ENCODE results near the gene NOXO1. TPM values are rescaled to one million over a fixed set of nuclear protein-coding genes. Genes with fewer than 3 reads are reported as not detected.
A peak's percentile ranks its signal among the peaks of the same experiment; 100 is the strongest.
"Not testable (repeated sequence)": the region's sequence is repeated elsewhere in the genome, so short reads cannot be mapped to it uniquely, and the experiment has no call there.

Gene NOXO1
- total RNA-seq, 1 donor from 2014 or later: 1.6 TPM

GRCh38 chr16:1942810-1943726, 38.2 kb downstream of the NOXO1 start, which contains the start of gene MSRB1:
MSRB1 (minus strand) TSS chr16:1943199; CDS start chr16:1943156, 43 bp downstream.
- Histone ChIP-seq H3K27me3 (ENCODE audit: control insufficient read depth, insufficient read depth, low read length) (no peaks in the 10 kb centered on the region), H3K4me3 (ENCODE audit: low read depth, low read length) (peak within 1 kb of the TSS; percentile 67), H3K36me3 (ENCODE audit: control insufficient read depth, insufficient read depth, low read length) (peaks cover 14% of the 10 kb centered on the region)
- DNase-seq (ENCODE audit: low read depth) (peak; percentile 89), FAIRE-seq (no peak)
- TF ChIP-seq CTCF (IDR thresholded peaks at IDR 0.05; ENCODE audit: insufficient read depth, low read length, severe bottlenecking): no peak

GRCh38 chr16:1942047-1942809, 39.0 kb downstream of the NOXO1 start:
- no peak for FAIRE-seq
- TF ChIP-seq CTCF (IDR thresholded peaks at IDR 0.05; ENCODE audit: insufficient read depth, low read length, severe bottlenecking): no peak
- Histone ChIP-seq H3K36me3 (ENCODE audit: control insufficient read depth, insufficient read depth, low read length) (peaks cover 14% of the 10 kb centered on the region), H3K4me3 (ENCODE audit: low read depth, low read length) (peak overlapping the region; percentile 67), H3K27me3 (ENCODE audit: control insufficient read depth, insufficient read depth, low read length) (no peaks in the 10 kb centered on the region)
- peak; percentile 62 for DNase-seq (ENCODE audit: low read depth)

GRCh38 chr16:1941162-1942046, 39.9 kb downstream of the NOXO1 start:
- Histone ChIP-seq H3K36me3 (ENCODE audit: control insufficient read depth, insufficient read depth, low read length) (peaks cover 14% of the 10 kb centered on the region), H3K27me3 (ENCODE audit: control insufficient read depth, insufficient read depth, low read length) (no peaks in the 10 kb centered on the region), H3K4me3 (ENCODE audit: low read depth, low read length) (no peak overlapping the region)
- no peak for FAIRE-seq
- no peak for DNase-seq (ENCODE audit: low read depth)
- no peak for TF ChIP-seq CTCF (IDR thresholded peaks at IDR 0.05; ENCODE audit: insufficient read depth, low read length, severe bottlenecking)

GRCh38 chr16:1940273-1941161, 40.8 kb downstream of the NOXO1 start:
- FAIRE-seq (no peak), DNase-seq (ENCODE audit: low read depth) (no peak)
- H3K36me3 ChIP-seq (ENCODE audit: control insufficient read depth, insufficient read depth, low read length): peaks cover 14% of the 10 kb centered on the region
- no peak overlapping the region for H3K4me3 ChIP-seq (ENCODE audit: low read depth, low read length)
- no peaks in the 10 kb centered on the region for H3K27me3 ChIP-seq (ENCODE audit: control insufficient read depth, insufficient read depth, low read length)
- no peak for TF ChIP-seq CTCF (IDR thresholded peaks at IDR 0.05; ENCODE audit: insufficient read depth, low read length, severe bottlenecking)

GRCh38 chr16:1939833-1940232, 41.4 kb downstream of the NOXO1 start:
- H3K27me3 ChIP-seq (ENCODE audit: control insufficient read depth, insufficient read depth, low read length); FAIRE-seq; DNase-seq (ENCODE audit: low read depth); H3K4me3 ChIP-seq (ENCODE audit: low read depth, low read length): not testable (repeated sequence)
- H3K36me3 ChIP-seq (ENCODE audit: control insufficient read depth, insufficient read depth, low read length): peaks cover 14% of the 10 kb centered on the region
